Liver (tissue), 9 donors: Measurements from ENCODE around the gene UBE2M. TPM values are rescaled to one million over a fixed set of nuclear protein-coding genes. Genes with fewer than 3 reads are reported as not detected.
A peak's percentile ranks its signal among the peaks of the same experiment; 100 is the strongest.

Source experiments
- DNase-seq: peaks from one replicate; pipeline ENCODE4 v3.0.0-alpha.2; 2017; ENCODE audit warnings: low spot score
- H3K27ac ChIP-seq, 2 donors: one replicate each; pipeline ENCODE4 v1.7.0; 2013; ENCODE audit warnings: inconsistent platforms in 2 of 2, low read length in 2 of 2, control low read depth in 1 of 2, low read depth in 1 of 2, mild to moderate bottlenecking in 1 of 2
- H3K27me3 ChIP-seq, 4 donors: one replicate each; pipeline versions ENCODE4 v1.6.1 to v1.7.0; 2013; ENCODE audit warnings: low read length in 3 of 4, inconsistent platforms in 1 of 4, mild to moderate bottlenecking in 1 of 4, moderate library complexity in 1 of 4; ENCODE audit not compliant: control insufficient read depth in 4 of 4, insufficient read depth in 4 of 4
- H3K36me3 ChIP-seq, 4 donors: one replicate each; pipeline versions ENCODE4 v1.6.1 to v1.7.0; 2013; ENCODE audit warnings: low read length in 3 of 4, mild to moderate bottlenecking in 3 of 4, low read depth in 1 of 4, moderate library complexity in 1 of 4; ENCODE audit not compliant: control insufficient read depth in 4 of 4, insufficient read depth in 3 of 4
- H3K4me1 ChIP-seq, 4 donors: one replicate each; pipeline versions ENCODE4 v1.6.1 to v1.7.0; 2013; ENCODE audit warnings: low read length in 3 of 4, mild to moderate bottlenecking in 3 of 4, moderate library complexity in 1 of 4; ENCODE audit not compliant: control insufficient read depth in 4 of 4, insufficient read depth in 4 of 4
- H3K4me3 ChIP-seq, 3 donors: one replicate each; pipeline versions ENCODE4 v1.6.1 to v1.7.0; 2013; ENCODE audit warnings: low read length in 3 of 3, control low read depth in 1 of 3, low read depth in 1 of 3, mild to moderate bottlenecking in 1 of 3
- H3K9ac ChIP-seq, 2 donors: one replicate each; pipeline ENCODE4 v1.7.0; 2013; ENCODE audit warnings: low read length in 2 of 2, mild to moderate bottlenecking in 2 of 2, moderate library complexity in 2 of 2, control low read depth in 1 of 2, low read depth in 1 of 2
- H3K9me3 ChIP-seq, 4 donors: one replicate each; pipeline versions ENCODE4 v1.6.1 to v1.7.0; 2013; ENCODE audit warnings: low read length in 3 of 4; ENCODE audit not compliant: control insufficient read depth in 4 of 4
- EGR1 ChIP-seq, 2 donors: IDR thresholded peaks; 2 replicates each; pipeline ENCODE4 v1.6.1; 2016 to 2018; ENCODE audit warnings: antibody characterized with exemption in 2 of 2, low read depth in 2 of 2
- FOXA1 ChIP-seq: IDR thresholded peaks from 2 replicates; pipeline ENCODE4 v1.6.1; 2016; ENCODE audit warnings: antibody characterized with exemption
- FOXA2 ChIP-seq: IDR thresholded peaks from 2 replicates; pipeline ENCODE4 v1.6.1; 2016; ENCODE audit warnings: antibody characterized with exemption
- GABPA ChIP-seq, 2 donors: IDR thresholded peaks in 1 of 2; conservative IDR thresholded peaks in 1 of 2; 2 replicates each; pipeline ENCODE4 v1.6.1; 2016; ENCODE audit warnings: antibody characterized with exemption in 2 of 2, mild to moderate bottlenecking in 1 of 2, moderate library complexity in 1 of 2
- HNF4A ChIP-seq, 2 donors: conservative IDR thresholded peaks; 2 replicates each; pipeline ENCODE4 v1.6.1; 2016; ENCODE audit warnings: antibody characterized with exemption in 2 of 2, mild to moderate bottlenecking in 2 of 2
- HNF4G ChIP-seq: IDR thresholded peaks from 2 replicates; pipeline ENCODE4 v1.6.1; 2016; ENCODE audit warnings: antibody characterized with exemption
- JUND ChIP-seq, 2 donors: IDR thresholded peaks; 2 replicates each; pipeline ENCODE4 v1.6.1; 2016; ENCODE audit warnings: antibody characterized with exemption in 2 of 2
- NR2F2 ChIP-seq: IDR thresholded peaks from 2 replicates; pipeline ENCODE4 v1.6.1; 2016; ENCODE audit warnings: antibody characterized with exemption
- RAD21 ChIP-seq, 2 donors: IDR thresholded peaks; 2 replicates each; pipeline ENCODE4 v1.6.1; 2016; ENCODE audit warnings: antibody characterized with exemption in 2 of 2, mild to moderate bottlenecking in 2 of 2
- RXRA ChIP-seq, 2 donors: IDR thresholded peaks; 2 replicates each; pipeline ENCODE4 v1.6.1; 2017 to 2018; ENCODE audit warnings: antibody characterized with exemption in 2 of 2, mild to moderate bottlenecking in 1 of 2
- SP1 ChIP-seq: IDR thresholded peaks from 2 replicates; pipeline ENCODE4 v1.6.1; 2018; ENCODE audit warnings: antibody characterized with exemption, mild to moderate bottlenecking
- TAF1 ChIP-seq: conservative IDR thresholded peaks from 2 replicates; pipeline ENCODE4 v1.6.1; 2016; ENCODE audit warnings: antibody characterized with exemption, mild to moderate bottlenecking
- YY1 ChIP-seq: IDR thresholded peaks from 2 replicates; pipeline ENCODE4 v1.6.1; 2016; ENCODE audit warnings: antibody characterized with exemption, mild to moderate bottlenecking
- WGBS: extraction: QIAGEN DNeasy Blood & Tissue Kit; methylation state at CpG from one replicate; pipeline ENCODE4 v1.1.7; 2013; 5-methylcytosine and 5-hydroxymethylcytosine counted together
- polyA plus RNA-seq, 2 donors: library from polyadenylated mRNA; stranded (reverse) in 1 of 2; unstranded in 1 of 2; fragments of 200-250 nt in 1 of 2; fragments of >200 nt in 1 of 2; fragmentation: Nextera tagmentation in 1 of 2; extraction: Ambion mirVana in 1 of 2; gene quantifications; one replicate each; pipeline versions ENCODE4 v1.2.1 to v1.2.3, GENCODE V29; 2013 to 2015
- total RNA-seq, 2 donors: library from RNA; depleted of rRNA; stranded (reverse); fragments of >200 nt; gene quantifications; one replicate each; pipeline ENCODE4 v1.2.3, GENCODE V29; 2014
- TF ChIP-seq, protein P1 (sequence below): IDR thresholded peaks from 2 replicates; pipeline ENCODE4 v1.6.1; 2016; ENCODE audit warnings: antibody characterized with exemption
- TF ChIP-seq, protein P2 (sequence below): IDR thresholded peaks from 2 replicates; pipeline ENCODE4 v1.6.1; 2016; ENCODE audit warnings: antibody characterized with exemption
- TF ChIP-seq, protein P3 (sequence below): IDR thresholded peaks from 2 replicates; pipeline ENCODE4 v1.6.1; 2016; ENCODE audit warnings: antibody characterized with exemption
- TF ChIP-seq, protein P4 (sequence below): IDR thresholded peaks from 2 replicates; pipeline ENCODE4 v1.6.1; 2016; ENCODE audit warnings: antibody characterized with exemption, mild to moderate bottlenecking
- TF ChIP-seq, protein P5 (sequence below): fragments of 150-350 bp; IDR thresholded peaks from 2 replicates; pipeline ENCODE4 v1.5.1; 2017; ENCODE audit warnings: improper control_type of control experiment, low read depth, low read length; ENCODE audit not compliant: missing input control
- donor health status: healthy.
- donor health status: healthy.
- donor health status: healthy.
- donor health status: healthy.
- donor health status: healthy.

Gene UBE2M
- total and polyA plus RNA-seq, 4 donors = 7.6 to 30.7 (median 17.7) TPM

DNA sequence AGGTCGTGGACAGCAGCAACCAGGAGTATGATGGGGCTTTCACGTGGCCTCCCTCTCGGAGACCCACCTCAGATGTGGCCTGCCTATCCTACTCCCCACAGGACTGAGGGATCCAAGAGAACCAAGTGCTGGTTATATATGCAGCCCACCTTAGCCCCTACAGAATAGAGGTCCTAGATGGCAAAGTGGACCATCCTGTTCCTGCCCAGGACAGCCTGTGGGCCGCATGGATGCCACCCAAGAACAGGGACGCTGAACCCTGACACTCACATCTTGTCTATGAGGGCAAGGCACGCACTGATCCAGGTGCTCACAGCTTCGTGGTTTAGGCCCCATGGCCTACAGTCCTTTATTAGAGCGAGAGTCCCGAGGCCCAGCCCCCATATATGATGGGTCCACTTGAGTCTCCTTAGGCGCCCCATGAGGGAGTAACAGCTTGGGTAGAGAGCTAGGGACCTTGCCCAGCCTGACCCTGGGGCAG lies 45.2 kb downstream of the UBE2M start:
- Histone ChIP-seq H3K4me1 (peaks cover 15 to 75% (median 50%) of the 10 kb centered on the region in 4 donors), H3K9ac (peak overlapping the region in 1 of 2 donors; percentile 39), H3K27me3 (no peaks in the 10 kb centered on the region), H3K4me3 (no peak overlapping the region), H3K27ac (peak overlapping the region; percentile 75 to 86), H3K36me3 (peaks cover 0 to 9% (median 3%) of the 10 kb centered on the region in 4 donors), H3K9me3 (no peaks in the 10 kb centered on the region)
- WGBS = 75% methylated on average over 10 of the region's 10 CpGs
- DNase-seq = no peak
- TF ChIP-seq, protein P1, sequence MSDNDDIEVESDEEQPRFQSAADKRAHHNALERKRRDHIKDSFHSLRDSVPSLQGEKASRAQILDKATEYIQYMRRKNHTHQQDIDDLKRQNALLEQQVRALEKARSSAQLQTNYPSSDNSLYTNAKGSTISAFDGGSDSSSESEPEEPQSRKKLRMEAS = no peak
- TF ChIP-seq HNF4G (no peak), FOXA1 (no peak), SP1 (no peak), FOXA2 (no peak), JUND (IDR thresholded peaks at IDR 0.05) (no peak), RXRA (IDR thresholded peaks at IDR 0.05) (no peak), GABPA (IDR thresholded peaks at IDR 0.05 in 1 of 2, conservative IDR thresholded peaks at IDR 0.05 in 1 of 2) (no peak), YY1 (no peak), EGR1 (IDR thresholded peaks at IDR 0.05; ENCODE audit: low read depth in 2 of 2) (no peak), HNF4A (conservative IDR thresholded peaks at IDR 0.05) (no peak), TAF1 (no peak), RAD21 (IDR thresholded peaks at IDR 0.05) (no peak), NR2F2 (no peak)
- TF ChIP-seq, protein P2, sequence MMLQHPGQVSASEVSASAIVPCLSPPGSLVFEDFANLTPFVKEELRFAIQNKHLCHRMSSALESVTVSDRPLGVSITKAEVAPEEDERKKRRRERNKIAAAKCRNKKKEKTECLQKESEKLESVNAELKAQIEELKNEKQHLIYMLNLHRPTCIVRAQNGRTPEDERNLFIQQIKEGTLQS = no peak
- TF ChIP-seq, protein P3, sequence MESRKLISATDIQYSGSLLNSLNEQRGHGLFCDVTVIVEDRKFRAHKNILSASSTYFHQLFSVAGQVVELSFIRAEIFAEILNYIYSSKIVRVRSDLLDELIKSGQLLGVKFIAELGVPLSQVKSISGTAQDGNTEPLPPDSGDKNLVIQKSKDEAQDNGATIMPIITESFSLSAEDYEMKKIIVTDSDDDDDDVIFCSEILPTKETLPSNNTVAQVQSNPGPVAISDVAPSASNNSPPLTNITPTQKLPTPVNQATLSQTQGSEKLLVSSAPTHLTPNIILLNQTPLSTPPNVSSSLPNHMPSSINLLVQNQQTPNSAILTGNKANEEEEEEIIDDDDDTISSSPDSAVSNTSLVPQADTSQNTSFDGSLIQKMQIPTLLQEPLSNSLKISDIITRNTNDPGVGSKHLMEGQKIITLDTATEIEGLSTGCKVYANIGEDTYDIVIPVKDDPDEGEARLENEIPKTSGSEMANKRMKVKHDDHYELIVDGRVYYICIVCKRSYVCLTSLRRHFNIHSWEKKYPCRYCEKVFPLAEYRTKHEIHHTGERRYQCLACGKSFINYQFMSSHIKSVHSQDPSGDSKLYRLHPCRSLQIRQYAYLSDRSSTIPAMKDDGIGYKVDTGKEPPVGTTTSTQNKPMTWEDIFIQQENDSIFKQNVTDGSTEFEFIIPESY = no peak
- TF ChIP-seq, protein P4, sequence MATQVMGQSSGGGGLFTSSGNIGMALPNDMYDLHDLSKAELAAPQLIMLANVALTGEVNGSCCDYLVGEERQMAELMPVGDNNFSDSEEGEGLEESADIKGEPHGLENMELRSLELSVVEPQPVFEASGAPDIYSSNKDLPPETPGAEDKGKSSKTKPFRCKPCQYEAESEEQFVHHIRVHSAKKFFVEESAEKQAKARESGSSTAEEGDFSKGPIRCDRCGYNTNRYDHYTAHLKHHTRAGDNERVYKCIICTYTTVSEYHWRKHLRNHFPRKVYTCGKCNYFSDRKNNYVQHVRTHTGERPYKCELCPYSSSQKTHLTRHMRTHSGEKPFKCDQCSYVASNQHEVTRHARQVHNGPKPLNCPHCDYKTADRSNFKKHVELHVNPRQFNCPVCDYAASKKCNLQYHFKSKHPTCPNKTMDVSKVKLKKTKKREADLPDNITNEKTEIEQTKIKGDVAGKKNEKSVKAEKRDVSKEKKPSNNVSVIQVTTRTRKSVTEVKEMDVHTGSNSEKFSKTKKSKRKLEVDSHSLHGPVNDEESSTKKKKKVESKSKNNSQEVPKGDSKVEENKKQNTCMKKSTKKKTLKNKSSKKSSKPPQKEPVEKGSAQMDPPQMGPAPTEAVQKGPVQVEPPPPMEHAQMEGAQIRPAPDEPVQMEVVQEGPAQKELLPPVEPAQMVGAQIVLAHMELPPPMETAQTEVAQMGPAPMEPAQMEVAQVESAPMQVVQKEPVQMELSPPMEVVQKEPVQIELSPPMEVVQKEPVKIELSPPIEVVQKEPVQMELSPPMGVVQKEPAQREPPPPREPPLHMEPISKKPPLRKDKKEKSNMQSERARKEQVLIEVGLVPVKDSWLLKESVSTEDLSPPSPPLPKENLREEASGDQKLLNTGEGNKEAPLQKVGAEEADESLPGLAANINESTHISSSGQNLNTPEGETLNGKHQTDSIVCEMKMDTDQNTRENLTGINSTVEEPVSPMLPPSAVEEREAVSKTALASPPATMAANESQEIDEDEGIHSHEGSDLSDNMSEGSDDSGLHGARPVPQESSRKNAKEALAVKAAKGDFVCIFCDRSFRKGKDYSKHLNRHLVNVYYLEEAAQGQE = no peak
- TF ChIP-seq, protein P5, sequence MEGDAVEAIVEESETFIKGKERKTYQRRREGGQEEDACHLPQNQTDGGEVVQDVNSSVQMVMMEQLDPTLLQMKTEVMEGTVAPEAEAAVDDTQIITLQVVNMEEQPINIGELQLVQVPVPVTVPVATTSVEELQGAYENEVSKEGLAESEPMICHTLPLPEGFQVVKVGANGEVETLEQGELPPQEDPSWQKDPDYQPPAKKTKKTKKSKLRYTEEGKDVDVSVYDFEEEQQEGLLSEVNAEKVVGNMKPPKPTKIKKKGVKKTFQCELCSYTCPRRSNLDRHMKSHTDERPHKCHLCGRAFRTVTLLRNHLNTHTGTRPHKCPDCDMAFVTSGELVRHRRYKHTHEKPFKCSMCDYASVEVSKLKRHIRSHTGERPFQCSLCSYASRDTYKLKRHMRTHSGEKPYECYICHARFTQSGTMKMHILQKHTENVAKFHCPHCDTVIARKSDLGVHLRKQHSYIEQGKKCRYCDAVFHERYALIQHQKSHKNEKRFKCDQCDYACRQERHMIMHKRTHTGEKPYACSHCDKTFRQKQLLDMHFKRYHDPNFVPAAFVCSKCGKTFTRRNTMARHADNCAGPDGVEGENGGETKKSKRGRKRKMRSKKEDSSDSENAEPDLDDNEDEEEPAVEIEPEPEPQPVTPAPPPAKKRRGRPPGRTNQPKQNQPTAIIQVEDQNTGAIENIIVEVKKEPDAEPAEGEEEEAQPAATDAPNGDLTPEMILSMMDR = no peak
